Thyroid gland (tissue), 4 donors: ENCODE data around the gene MATK. TPM values are rescaled to one million over a fixed set of nuclear protein-coding genes. Genes with fewer than 3 reads are reported as not detected.

Experiments
- DNase-seq, 2 donors: peaks; one replicate each; pipeline ENCODE4 v3.0.0-alpha.2; 2019
- H3K27ac ChIP-seq, 3 donors: fragments of 200-600 bp; sonication (generic); 1 replicate in 2 of 3; 2 replicates in 1 of 3; pipeline ENCODE4 v1.5.1; 2016 to 2019; ENCODE audit warnings: mild to moderate bottlenecking in 1 of 3, moderate library complexity in 1 of 3
- H3K27me3 ChIP-seq: fragments of 200-600 bp; sonication (generic); one replicate; pipeline ENCODE4 v1.5.1; 2019
- H3K36me3 ChIP-seq, 2 donors: fragments of 200-600 bp; sonication (generic); one replicate each; pipeline ENCODE4 v1.5.1; 2016 to 2019
- H3K4me1 ChIP-seq, 2 donors: fragments of 200-600 bp; sonication (generic); one replicate each; pipeline ENCODE4 v1.5.1; 2017 to 2019
- H3K4me3 ChIP-seq, 3 donors: fragments of 200-600 bp; sonication (generic); replicated peaks in 1 of 3; 1 replicate in 2 of 3; 2 replicates in 1 of 3; pipeline ENCODE4 v1.5.1; 2016; ENCODE audit warnings: mild to moderate bottlenecking in 1 of 3
- H3K9me3 ChIP-seq: fragments of 200-600 bp; sonication (generic); one replicate; pipeline ENCODE4 v1.5.1; 2017
- POLR2A ChIP-seq, 2 donors: fragments of 450-650 bp; IDR thresholded peaks; one replicate each; pipeline ENCODE4 v1.6.1; 2017; ENCODE audit warnings: antibody characterized with exemption in 2 of 2, mild to moderate bottlenecking in 2 of 2, moderate library complexity in 1 of 2
- WGBS, 2 donors: methylation state at CpG; one replicate each; pipeline ENCODE4 v1.1.5; 2017; 5-methylcytosine and 5-hydroxymethylcytosine counted together
- intact Hi-C: fragments of 100-400 bp; cut with DNase I; formaldehyde crosslinking; loops from one replicate; pipeline ENCODE4 v1.15.1; 2023
- total RNA-seq, 4 donors: library from RNA; depleted of rRNA; stranded (reverse); fragments of >200 nt; gene quantifications; one replicate each; pipeline ENCODE4 v1.2.3, GENCODE V29; 2016
- TF ChIP-seq, protein P1 (sequence below), 6 experiments: fragments of 200-600 bp in 3 of 6; fragments of 450-650 bp in 3 of 6; sonication (generic) in 3 of 6; IDR thresholded peaks; one replicate each; pipeline ENCODE4 v1.5.1; 2016 to 2019; ENCODE audit warnings: antibody characterized with exemption in 6 of 6, mild to moderate bottlenecking in 2 of 6, inconsistent platforms in 1 of 6, moderate library complexity in 1 of 6

The MATK gene
- total RNA-seq, 4 donors from 2014 or later = 0.93 to 14.7 (median 2.7) TPM

DNA sequence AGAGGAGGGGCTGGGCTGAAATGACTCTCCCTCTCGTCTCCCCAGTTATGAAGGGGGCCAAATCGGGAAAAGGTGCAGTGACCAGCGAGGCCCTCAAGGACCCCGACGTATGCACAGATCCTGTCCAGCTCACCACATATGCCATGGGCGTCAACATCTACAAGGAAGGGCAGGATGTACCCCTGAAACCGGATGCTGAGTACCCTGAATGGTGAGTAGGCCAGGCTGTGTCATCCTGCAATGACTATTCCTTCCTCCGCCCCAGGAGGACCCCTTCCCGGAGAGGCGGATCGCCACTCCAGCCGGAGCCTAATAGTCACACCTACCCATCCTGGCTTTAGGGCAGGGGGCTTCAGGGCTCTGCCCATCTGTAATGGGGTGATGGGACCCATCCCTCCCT is 21.1 kb downstream of the MATK start:
- Histone ChIP-seq H3K4me1 (peaks cover 13 to 23% of the 10 kb centered on the region in 2 donors), H3K4me3 (no peak overlapping the region), H3K27me3 (no peaks in the 10 kb centered on the region), H3K36me3 (peaks cover 20 to 35% of the 10 kb centered on the region in 2 donors), H3K27ac (no peak overlapping the region), H3K9me3 (no peaks in the 10 kb centered on the region)
- DNase-seq = no peak
- intact Hi-C loops = no loop called here
- WGBS, 2 donors = 95% methylated on average over 12 of the region's 12 CpGs
- TF ChIP-seq POLR2A (IDR thresholded peaks at IDR 0.05) = no peak
- TF ChIP-seq, protein P1, sequence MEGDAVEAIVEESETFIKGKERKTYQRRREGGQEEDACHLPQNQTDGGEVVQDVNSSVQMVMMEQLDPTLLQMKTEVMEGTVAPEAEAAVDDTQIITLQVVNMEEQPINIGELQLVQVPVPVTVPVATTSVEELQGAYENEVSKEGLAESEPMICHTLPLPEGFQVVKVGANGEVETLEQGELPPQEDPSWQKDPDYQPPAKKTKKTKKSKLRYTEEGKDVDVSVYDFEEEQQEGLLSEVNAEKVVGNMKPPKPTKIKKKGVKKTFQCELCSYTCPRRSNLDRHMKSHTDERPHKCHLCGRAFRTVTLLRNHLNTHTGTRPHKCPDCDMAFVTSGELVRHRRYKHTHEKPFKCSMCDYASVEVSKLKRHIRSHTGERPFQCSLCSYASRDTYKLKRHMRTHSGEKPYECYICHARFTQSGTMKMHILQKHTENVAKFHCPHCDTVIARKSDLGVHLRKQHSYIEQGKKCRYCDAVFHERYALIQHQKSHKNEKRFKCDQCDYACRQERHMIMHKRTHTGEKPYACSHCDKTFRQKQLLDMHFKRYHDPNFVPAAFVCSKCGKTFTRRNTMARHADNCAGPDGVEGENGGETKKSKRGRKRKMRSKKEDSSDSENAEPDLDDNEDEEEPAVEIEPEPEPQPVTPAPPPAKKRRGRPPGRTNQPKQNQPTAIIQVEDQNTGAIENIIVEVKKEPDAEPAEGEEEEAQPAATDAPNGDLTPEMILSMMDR (IDR thresholded peaks at IDR 0.05) = no peak

GRCh38 chr19:3762501-3763459 is 23.4 kb downstream of the MATK start, which contains the start of gene MRPL54:
Gene MRPL54, plus strand, starts transcription at chr19:3762682. Its CDS starts 19 bp downstream, at chr19:3762701.
- Histone ChIP-seq H3K9me3 (no peaks in the 10 kb centered on the region), H3K4me1 (peaks cover 13 to 31% of the 10 kb centered on the region in 2 donors), H3K36me3 (peaks cover 13 to 27% of the 10 kb centered on the region in 2 donors), H3K27ac (peak within 1 kb of the TSS; percentile 90 to 98 (median 96)), H3K27me3 (no peaks in the 10 kb centered on the region), H3K4me3 (peak within 1 kb of the TSS; percentile 69 to 92 (median 76))
- 4 to 5% methylated on average over 35 to 47 of the region's 47 CpGs for WGBS, 2 donors
- intact Hi-C loops = no loop called here
- peak; percentile 99 to 100 for DNase-seq
- peak; percentile 65 to 91 for TF ChIP-seq POLR2A (IDR thresholded peaks at IDR 0.05)
- TF ChIP-seq, protein P1 (IDR thresholded peaks at IDR 0.05) = peak in 1 of 6 experiments; percentile 4

DNA sequence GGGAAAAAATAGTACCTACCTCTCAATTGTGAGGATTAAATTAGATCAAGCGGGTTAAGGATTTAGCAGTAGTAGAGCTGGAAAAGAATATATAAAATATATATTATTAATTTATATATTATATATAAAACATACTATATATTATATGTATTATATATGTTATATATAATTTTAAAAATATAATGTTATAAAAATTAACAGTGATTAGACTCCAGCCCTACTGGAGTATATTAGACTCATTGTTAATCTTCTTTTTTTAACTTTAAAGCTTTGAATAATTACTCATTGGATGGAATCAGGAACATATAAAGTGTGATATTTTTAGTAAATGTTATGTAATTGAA is 24.1 kb downstream of the MATK start:
- no peaks in the 10 kb centered on the region for H3K9me3 ChIP-seq
- intact Hi-C loops = no loop called here
- H3K27ac ChIP-seq = peak overlapping the region; percentile 90 to 98 (median 96)
- TF ChIP-seq, protein P1 (IDR thresholded peaks at IDR 0.05) = no peak
- TF ChIP-seq POLR2A (IDR thresholded peaks at IDR 0.05) = no peak
- peaks cover 13 to 31% of the 10 kb centered on the region in 2 donors for H3K4me1 ChIP-seq
- peaks cover 7 to 20% of the 10 kb centered on the region in 2 donors for H3K36me3 ChIP-seq
- no peaks in the 10 kb centered on the region for H3K27me3 ChIP-seq
- no peak overlapping the region for H3K4me3 ChIP-seq
- DNase-seq = no peak
- WGBS, 2 donors = 61 to 78% methylated on average over 1 of the region's 1 CpG

- peak; percentile 90 to 92 for DNase-seq
- peaks cover 13 to 31% of the 10 kb centered on the region in 2 donors for H3K4me1 ChIP-seq
- no peaks in the 10 kb centered on the region for H3K9me3 ChIP-seq
- WGBS, 2 donors = 10% methylated on average over 16 of the region's 45 CpGs
- H3K4me3 ChIP-seq = peak within 1 kb of the TSS; percentile 69 to 92 (median 76)
- no peaks in the 10 kb centered on the region for H3K27me3 ChIP-seq
- intact Hi-C loops = no loop called here
- TF ChIP-seq POLR2A (IDR thresholded peaks at IDR 0.05) = peak in 1 of 2 donors; percentile 78
- TF ChIP-seq, protein P1 (IDR thresholded peaks at IDR 0.05) = peak; percentile 28 to 80 (median 64)
- H3K27ac ChIP-seq = peak within 1 kb of the TSS; percentile 90 to 98 (median 96)
- peaks cover 3 to 14% of the 10 kb centered on the region in 2 donors for H3K36me3 ChIP-seq
Observed at GRCh38 chr19:3761382-3762129, 24.6 kb downstream of the MATK start, which contains the start of gene APBA3. Gene APBA3, minus strand, starts transcription at chr19:3761692. Its CDS starts 1,428 bp downstream, at chr19:3760264.
